BLaER1 (cell line): ENCODE data around the gene PIP4K2A.

ENCODE experiments used
- H3K27ac ChIP-seq: shearing (Covaris generic); formaldehyde crosslinking; 2 replicates; pipeline ENCODE4 v1.8.1; 2022
- H3K27me3 ChIP-seq: shearing (Covaris generic); formaldehyde crosslinking; 2 replicates; pipeline ENCODE4 v1.8.1; 2022
- H3K36me3 ChIP-seq: shearing (Covaris generic); formaldehyde crosslinking; 2 replicates; pipeline ENCODE4 v1.8.1; 2022
- H3K4me1 ChIP-seq: shearing (Covaris generic); formaldehyde crosslinking; 2 replicates; pipeline ENCODE4 v1.8.1; 2022
- H3K4me2 ChIP-seq: shearing (Covaris generic); formaldehyde crosslinking; 2 replicates; pipeline ENCODE4 v1.8.1; 2022
- H3K4me3 ChIP-seq: shearing (Covaris generic); formaldehyde crosslinking; 2 replicates; pipeline ENCODE4 v1.8.1; 2022
- H3K9ac ChIP-seq: shearing (Covaris generic); formaldehyde crosslinking; 2 replicates; pipeline ENCODE4 v1.8.1; 2022
- H3K9me3 ChIP-seq: shearing (Covaris generic); formaldehyde crosslinking; 2 replicates; pipeline ENCODE4 v1.8.1; 2022
- H4K20me1 ChIP-seq: shearing (Covaris generic); formaldehyde crosslinking; 2 replicates; pipeline ENCODE4 v1.8.1; 2022
- Cebpa-rat ChIP-seq: shearing (Covaris generic); IDR thresholded peaks from 2 replicates; pipeline ENCODE4 v1.8.1; 2022

PIP4K2A gene

DNA sequence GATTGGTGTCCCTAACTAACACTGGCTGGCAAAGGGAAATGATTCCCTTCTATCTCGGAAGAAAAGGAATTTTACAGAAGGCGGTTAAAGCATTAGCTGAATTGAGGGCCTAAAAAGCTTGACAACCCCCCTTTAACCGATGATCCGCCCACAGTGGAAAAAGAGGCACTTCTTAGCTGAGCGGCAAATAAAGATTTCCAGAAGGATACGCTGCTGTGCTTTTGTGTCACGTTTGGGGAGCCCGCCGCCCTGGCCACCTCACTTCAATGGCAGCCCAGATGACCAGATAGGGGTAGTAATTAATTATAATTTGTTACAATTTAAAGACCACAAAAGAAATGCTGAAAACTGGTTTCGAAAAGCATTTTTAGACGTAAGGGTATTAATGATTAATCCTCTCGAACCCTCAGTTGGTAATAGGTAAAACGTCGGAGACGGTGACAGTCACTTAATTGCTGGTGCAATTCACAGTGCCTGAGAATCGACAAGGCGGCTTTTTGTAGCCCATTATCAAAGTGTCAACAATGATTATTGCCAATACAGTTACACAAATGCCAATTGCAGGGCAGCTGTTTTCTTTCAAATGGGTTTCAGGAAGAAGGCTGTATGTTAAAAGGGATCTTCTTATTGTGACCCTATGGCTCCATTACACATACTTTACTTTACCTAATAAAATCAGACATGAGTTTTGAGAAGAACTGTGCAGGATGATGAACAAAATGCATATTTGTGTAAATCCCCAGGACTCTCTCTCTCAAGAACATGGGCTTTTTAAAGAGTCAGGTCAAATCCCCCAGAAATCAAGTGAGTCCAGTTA, 154.1 kb downstream of the PIP4K2A start:
- no peak overlapping the region for H3K4me3 ChIP-seq
- no peak overlapping the region; the same call in 1 of the 2 replicates for H3K9ac ChIP-seq
- no peaks in the 10 kb centered on the region for H3K9me3 ChIP-seq
- no peak for TF ChIP-seq Cebpa-rat
- no peak overlapping the region for H3K27ac ChIP-seq
- H3K36me3 ChIP-seq = no peaks in the 10 kb centered on the region
- H3K4me2 ChIP-seq = no peak overlapping the region
- no peaks in the 10 kb centered on the region for H3K27me3 ChIP-seq
- H3K4me1 ChIP-seq = peaks cover 45% of the 10 kb centered on the region
- no peaks in the 10 kb centered on the region for H4K20me1 ChIP-seq

- no peaks in the 10 kb centered on the region for H4K20me1 ChIP-seq
- 0 out of 2 replicates have a peak, but pooled peaks cover 8% of the 10 kb centered on the region for H3K36me3 ChIP-seq
- no peaks in the 10 kb centered on the region for H3K9me3 ChIP-seq
- peaks cover 16% of the 10 kb centered on the region for H3K4me1 ChIP-seq
- H3K27me3 ChIP-seq = no peaks in the 10 kb centered on the region
- no peak for TF ChIP-seq Cebpa-rat
- no peak overlapping the region for H3K27ac ChIP-seq
- no peak overlapping the region for H3K4me2 ChIP-seq
- no peak overlapping the region for H3K9ac ChIP-seq
- no peak overlapping the region for H3K4me3 ChIP-seq
Measured at GRCh38 chr10:22557321-22557720, 157.1 kb downstream of the PIP4K2A start.

- TF ChIP-seq Cebpa-rat = no peak
- Histone ChIP-seq H3K4me1 (peaks cover 10% of the 10 kb centered on the region), H3K9ac (no peak overlapping the region), H3K4me2 (no peak overlapping the region), H4K20me1 (no peaks in the 10 kb centered on the region), H3K27ac (no peak overlapping the region), H3K4me3 (no peak overlapping the region), H3K36me3 (0 out of 2 replicates have a peak, but pooled peaks cover 8% of the 10 kb centered on the region), H3K9me3 (no peaks in the 10 kb centered on the region), H3K27me3 (no peaks in the 10 kb centered on the region)
Measured at GRCh38 chr10:22556774-22557173, 157.6 kb downstream of the PIP4K2A start.

DNA sequence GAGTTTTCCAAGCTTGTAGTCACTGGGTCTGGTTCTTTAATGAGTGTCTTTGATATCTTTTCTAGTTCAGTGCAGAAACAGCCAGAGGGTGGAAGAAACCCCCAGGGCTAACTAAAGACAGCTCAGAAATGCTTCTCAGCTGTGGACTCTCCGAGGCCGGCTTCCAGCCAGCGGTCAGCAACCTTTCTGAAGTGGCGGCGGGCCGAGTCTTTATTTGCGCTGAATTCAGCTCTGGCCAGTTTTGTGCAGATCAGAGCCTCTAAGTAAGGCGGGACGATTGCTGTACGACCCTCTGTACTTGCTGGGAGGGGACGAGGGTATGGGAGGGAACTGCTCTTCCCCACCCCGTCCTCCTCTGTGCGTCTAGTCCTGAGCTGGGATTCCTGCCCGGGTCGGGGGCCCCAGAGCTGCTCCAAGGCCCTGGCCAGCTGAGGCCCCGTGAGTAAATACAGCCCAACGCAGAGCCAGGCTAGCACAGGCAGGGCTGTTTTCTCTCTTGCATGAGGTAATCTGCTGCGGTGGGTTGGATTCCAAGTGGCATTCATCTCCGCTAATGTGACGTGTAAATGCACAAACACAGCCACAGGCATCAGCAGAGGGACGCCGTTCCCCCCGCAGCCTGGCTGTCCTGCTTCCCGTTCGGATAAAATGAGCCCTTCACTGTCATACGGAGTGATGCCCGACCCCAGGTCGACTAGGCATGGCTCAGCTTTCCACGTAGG, 159.8 kb downstream of the PIP4K2A start:
- Histone ChIP-seq H3K4me3 (no peak overlapping the region), H3K9me3 (no peaks in the 10 kb centered on the region), H3K4me1 (no peaks in the 10 kb centered on the region), H3K27me3 (no peaks in the 10 kb centered on the region), H3K9ac (no peak overlapping the region), H3K4me2 (no peak overlapping the region), H4K20me1 (no peaks in the 10 kb centered on the region), H3K36me3 (peaks cover 21% of the 10 kb centered on the region), H3K27ac (no peak overlapping the region)
- no peak for TF ChIP-seq Cebpa-rat

- Histone ChIP-seq H3K4me2 (no peak overlapping the region), H3K4me3 (no peak overlapping the region), H3K36me3 (peaks cover 30% of the 10 kb centered on the region), H3K27me3 (no peaks in the 10 kb centered on the region), H4K20me1 (no peaks in the 10 kb centered on the region), H3K27ac (no peak overlapping the region), H3K4me1 (no peaks in the 10 kb centered on the region), H3K9me3 (no peaks in the 10 kb centered on the region), H3K9ac (no peak overlapping the region)
- TF ChIP-seq Cebpa-rat = no peak
Measured at GRCh38 chr10:22553452-22553995, 160.9 kb downstream of the PIP4K2A start.

GRCh38 chr10:22552888-22553378, 161.4 kb downstream of the PIP4K2A start:
- H3K27ac ChIP-seq = no peak overlapping the region
- peaks cover 32% of the 10 kb centered on the region for H3K36me3 ChIP-seq
- no peaks in the 10 kb centered on the region for H3K9me3 ChIP-seq
- H3K4me3 ChIP-seq = no peak overlapping the region
- no peaks in the 10 kb centered on the region for H3K27me3 ChIP-seq
- H3K9ac ChIP-seq = no peak overlapping the region
- no peaks in the 10 kb centered on the region for H3K4me1 ChIP-seq
- no peak overlapping the region for H3K4me2 ChIP-seq
- H4K20me1 ChIP-seq = no peaks in the 10 kb centered on the region
- no peak for TF ChIP-seq Cebpa-rat

- H3K4me1 ChIP-seq = no peaks in the 10 kb centered on the region
- no peak for TF ChIP-seq Cebpa-rat
Measured at GRCh38 chr10:22551681-22552365, 162.6 kb downstream of the PIP4K2A start.

DNA sequence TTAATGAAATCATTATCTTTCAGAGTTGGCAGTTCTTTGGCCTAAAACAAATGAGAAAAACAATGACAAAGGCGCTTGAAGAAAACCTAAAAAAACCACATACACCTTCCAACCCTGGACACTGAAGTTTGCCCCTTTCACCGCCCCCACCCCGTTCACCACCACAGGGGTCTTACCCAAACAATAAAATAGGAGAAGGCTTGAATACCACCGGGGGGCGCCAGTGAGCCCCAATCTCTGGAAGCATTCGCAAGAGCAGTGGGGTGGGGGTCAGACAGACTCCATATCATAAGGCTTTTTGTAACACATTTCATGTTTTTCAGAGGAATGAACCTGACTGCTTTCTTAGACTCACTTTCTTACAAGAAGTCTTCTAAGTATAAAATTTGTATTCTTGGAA, 163.6 kb downstream of the PIP4K2A start:
- H4K20me1 ChIP-seq = no peaks in the 10 kb centered on the region
- no peak for TF ChIP-seq Cebpa-rat
- no peak overlapping the region for H3K9ac ChIP-seq
- no peaks in the 10 kb centered on the region for H3K4me1 ChIP-seq
- no peak overlapping the region for H3K27ac ChIP-seq
- no peaks in the 10 kb centered on the region for H3K27me3 ChIP-seq
- H3K9me3 ChIP-seq = no peaks in the 10 kb centered on the region
- H3K4me2 ChIP-seq = no peak overlapping the region
- H3K4me3 ChIP-seq = no peak overlapping the region
- peaks cover 50% of the 10 kb centered on the region for H3K36me3 ChIP-seq

More at GRCh38 chr10:22551681-22552365, 162.6 kb downstream of the PIP4K2A start:
- H3K4me2 ChIP-seq = no peak overlapping the region
- H3K27me3 ChIP-seq = no peaks in the 10 kb centered on the region
- no peak overlapping the region for H3K9ac ChIP-seq
- H4K20me1 ChIP-seq = no peaks in the 10 kb centered on the region
- H3K4me3 ChIP-seq = no peak overlapping the region
- H3K36me3 ChIP-seq = peaks cover 40% of the 10 kb centered on the region
- no peaks in the 10 kb centered on the region for H3K9me3 ChIP-seq
- no peak overlapping the region for H3K27ac ChIP-seq

DNA sequence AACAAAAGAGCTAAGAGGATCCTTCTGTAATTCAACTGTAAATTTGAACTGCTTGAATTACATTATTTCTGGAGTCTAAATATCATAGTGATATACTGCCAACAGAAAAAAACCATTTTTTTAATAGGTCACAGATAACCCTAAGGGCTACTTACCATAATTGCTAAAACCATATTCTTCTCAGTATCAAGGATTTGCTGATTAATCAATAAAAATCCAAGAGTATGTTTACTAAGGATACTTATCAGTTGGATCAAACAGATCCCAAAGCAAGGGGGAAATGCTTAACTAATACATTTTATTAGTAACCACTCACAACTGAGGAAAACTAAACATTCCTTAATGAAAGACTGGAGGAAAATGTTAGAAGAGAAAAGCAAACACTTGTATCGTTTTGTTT, 166.0 kb downstream of the PIP4K2A start:
- no peaks in the 10 kb centered on the region for H4K20me1 ChIP-seq
- H3K4me2 ChIP-seq = no peak overlapping the region
- no peaks in the 10 kb centered on the region for H3K27me3 ChIP-seq
- H3K9ac ChIP-seq = no peak overlapping the region
- TF ChIP-seq Cebpa-rat = no peak
- H3K9me3 ChIP-seq = no peaks in the 10 kb centered on the region
- H3K4me3 ChIP-seq = no peak overlapping the region
- H3K4me1 ChIP-seq = peaks cover 10% of the 10 kb centered on the region
- H3K36me3 ChIP-seq = peaks cover 63% of the 10 kb centered on the region
- no peak overlapping the region for H3K27ac ChIP-seq
